Embryonic facial prominence (tissue), 1 donor: ENCODE results near the gene PCDHGA1.
A peak's percentile ranks its signal among the peaks of the same experiment; 100 is the strongest.

ENCODE experiments used
- DNase-seq: peaks from one replicate; pipeline ENCODE4 v3.0.0-alpha.2; 2016; ENCODE audit errors: extremely low spot score

The PCDHGA1 gene

DNA sequence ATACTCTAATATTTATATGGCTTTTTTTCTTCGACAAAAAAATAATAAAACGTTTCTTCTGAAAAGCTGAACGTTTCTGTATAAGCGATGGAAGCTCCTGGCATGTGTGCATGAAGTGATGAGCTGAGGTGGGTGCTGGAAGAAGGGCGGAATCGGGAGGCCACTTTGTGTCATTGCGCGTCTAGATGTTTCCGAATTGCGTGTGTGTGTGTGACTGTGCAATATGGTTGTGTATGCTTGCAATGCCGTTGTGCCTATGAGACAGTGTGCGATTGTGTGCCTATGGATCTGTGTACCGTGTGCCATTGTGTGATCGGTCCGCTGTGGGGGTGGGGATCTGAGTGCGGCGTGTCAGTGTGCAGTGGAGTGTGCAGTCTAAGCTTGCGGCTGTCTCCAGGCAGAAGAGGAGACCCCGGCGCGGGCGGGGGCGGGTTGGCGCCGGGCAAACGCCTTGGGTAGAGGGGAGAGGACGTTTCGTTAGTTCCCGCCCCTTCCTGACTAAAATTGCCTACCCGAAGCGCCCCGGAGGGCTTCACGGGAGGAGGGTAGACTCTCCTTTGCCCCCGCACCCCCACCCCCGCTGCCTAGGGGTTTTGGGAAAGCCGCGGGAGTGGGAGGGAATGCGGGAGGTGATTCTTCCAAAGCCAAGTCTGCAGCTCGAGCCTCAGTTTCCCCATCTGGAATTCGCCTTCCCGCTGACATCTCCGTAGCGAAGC is 182.8 kb downstream of the PCDHGA1 start:
- DNase-seq, result no peak

DNA sequence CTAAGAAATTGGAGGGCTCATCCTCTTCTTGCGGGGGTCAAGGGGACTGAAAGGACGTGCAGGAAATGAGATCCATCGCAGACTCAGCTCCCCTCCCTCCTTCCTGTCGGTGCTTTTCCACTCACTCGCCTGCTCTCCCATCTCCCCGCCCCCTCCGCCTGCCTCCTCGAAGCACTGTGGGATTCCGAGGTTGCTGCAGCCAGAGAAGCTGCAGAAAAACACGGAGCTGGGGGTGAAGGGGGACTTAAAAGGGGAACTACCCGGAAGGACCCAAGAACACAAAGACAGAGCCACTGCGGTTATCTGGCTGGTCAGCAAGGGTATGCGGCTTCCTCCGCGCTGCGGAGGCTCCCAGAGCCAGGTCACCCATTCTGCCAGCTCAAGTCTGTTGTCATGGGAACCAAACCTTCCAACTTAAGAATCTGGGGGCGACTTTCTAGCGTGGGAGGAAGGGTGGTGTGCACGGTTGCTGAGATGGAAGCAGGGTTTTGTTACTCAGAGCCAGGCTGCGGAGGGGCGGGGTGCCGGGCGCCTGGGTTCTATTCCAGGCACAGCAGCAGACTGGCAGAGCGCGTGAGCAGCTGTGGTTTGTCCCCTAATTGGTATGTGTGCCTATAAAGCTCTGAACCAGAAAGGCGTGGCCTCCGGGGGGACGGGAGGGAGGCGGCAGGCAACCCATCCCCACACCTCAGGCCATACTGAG is 183.5 kb downstream of the PCDHGA1 start:
- peak; percentile 69 for DNase-seq

DNA sequence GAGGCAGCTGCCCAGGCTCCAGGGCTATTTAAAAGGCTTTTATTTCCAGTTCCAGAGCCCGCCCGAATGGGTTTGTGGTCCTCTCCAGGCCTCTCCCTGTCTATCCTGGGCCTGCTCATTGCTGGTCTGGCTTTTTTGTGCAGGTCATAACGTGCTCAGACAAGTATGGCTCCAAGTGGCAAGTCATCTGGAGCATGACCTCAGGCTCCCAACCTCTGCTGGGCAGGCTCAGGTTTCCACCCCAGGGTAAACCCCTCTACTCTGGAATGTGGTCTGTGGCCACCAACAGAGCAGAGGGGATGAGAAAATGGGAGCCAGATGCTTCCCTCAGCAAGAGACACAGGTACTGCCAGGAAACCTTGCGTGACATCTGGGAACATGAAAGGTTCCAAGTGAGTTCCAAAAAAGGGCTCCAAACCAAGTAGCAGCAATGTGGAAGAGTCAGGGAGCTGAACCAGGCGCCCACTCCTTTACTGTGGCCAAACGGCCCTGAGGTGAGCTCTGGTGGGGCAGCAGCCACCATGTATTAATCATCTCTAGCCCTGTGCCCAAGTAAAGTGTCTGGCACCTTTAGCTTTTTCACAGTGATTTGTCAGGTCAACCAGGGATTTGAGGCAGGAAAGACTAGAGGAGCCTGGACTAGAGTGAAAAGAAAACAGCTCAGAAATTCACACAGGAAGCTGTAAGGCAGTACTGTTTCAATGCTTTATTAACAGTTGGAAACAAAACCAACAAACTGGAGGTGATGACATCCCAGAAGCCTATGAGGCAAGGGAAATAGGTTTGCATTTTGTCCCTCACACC is 184.2 kb downstream of the PCDHGA1 start:
- DNase-seq, result no peak

DNA sequence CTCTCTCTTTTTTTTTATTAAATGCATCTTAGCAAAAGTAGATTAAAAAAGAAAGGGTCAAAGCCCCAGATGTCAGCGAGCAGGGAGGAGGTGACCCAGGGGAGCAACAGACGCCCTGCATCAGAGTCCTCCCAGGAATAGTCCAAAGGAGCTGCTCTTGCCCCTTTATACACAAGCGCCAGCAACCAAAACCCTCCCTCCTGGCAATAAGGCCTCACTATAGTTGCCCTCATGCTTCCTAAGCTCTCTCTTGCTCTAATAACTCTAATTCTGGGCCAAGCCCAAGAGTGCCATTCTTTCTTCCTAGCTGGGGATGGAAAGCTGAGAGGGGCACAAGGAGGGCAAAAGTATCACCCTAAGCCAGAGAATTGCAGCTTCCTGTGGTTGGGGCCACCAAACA is 184.8 kb downstream of the PCDHGA1 start:
- no peak for DNase-seq

DNA sequence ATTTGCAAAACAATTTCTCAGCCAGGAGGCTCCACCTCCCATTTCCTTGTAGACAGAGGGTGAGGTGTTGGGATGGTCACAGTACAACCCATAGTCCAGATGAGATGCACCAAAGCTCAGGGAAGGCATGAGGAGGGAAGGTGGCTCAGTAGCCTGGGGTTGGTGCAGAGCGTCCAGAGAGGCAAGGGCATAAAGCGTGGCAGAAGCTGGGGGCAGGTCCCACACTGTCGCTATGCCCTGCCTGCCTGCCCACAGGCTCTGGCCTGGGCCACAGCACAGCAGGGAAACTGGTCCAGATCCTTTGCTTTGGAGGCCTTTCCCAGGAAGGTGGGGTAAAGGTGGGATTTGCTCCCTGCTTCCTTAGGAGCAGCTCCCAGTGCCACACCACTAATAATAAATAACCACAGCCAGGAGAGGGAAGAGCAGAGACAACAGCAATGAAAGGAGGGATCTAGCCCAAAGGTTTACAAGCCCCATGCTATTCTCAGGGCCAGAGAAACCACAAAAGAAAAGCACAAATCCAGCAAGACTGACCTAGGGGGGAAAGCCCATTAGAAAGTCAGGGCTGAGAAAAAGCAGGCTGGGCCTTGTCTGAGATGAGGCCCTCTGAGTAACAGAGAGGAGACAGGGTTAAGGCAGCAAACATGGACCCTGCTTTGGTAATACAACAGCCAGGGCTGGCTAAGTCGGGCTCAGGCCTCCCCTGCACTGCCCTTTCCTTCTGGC is 185.8 kb downstream of the PCDHGA1 start:
- no peak for DNase-seq

DNA sequence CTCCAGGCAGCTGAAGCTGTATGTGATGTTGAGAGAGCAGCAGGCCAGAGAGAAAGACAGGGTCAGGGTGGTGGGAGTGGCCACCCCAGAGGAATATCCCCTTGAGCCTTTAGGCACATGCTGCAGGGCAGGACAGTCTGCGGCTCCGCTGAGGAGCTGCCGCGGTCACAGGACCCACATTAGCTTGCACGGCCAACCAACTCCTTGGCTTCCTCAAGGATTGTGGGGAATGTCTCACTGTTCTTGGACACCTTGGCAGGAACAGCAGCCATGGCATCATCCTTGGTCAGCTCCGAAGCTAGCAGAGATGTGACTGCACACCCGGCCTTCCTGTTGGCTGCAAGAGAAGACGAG is 186.3 kb downstream of the PCDHGA1 start:
- DNase-seq, result no peak

DNA sequence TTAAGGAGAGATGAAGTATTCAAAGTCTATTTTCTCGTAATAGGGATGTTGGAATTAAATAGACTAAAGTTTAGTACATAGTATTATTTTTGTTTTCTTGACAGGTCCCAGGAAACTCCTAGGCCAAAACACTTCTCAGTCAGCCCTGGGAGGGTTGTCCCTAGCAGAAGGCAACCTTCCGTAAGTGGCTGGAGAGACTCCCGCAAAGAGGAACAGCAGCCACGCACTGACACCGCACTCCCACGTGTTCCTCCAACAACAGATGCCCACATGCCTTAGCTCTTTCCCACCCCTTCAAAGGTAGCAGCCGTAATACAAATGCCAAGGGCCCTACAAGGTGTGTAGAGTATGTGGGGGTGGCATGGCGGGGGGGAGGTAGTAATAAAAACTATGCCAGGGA is 187.0 kb downstream of the PCDHGA1 start:
- DNase-seq, result no peak

DNA sequence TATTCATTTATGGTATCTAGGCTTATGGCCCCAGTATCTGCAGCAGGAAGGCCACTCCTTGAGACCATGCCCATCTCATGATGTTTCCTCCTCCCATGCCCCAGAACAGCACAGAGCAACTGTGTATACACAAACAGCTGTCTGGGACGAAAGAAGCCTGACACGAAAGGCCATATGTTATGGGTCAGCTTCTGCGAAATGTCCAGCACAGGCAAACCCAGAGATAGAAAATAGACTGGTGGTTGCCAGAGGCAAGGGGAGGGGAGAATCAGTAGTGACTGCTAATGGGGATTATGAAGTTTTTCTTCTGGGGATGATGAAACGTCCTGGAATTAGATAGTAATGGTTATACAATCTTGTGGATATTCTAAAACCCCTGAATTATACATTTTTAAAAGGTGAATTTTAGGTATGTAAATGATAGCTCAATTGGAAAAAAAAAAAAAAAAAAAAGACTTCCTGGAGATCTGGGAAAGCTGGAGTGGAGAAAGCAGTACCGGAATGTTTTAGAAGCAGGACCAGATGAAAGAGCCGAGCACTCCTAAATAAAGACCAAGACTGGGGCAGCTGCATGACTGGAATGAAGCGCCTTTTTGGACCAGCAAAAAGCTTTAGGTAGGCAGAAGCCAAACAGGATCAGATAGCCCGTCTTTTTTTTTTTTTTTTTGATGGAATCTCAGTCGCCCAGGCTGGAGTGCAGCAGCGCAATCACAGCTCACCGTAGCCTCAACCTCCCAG is 187.7 kb downstream of the PCDHGA1 start:
- no peak for DNase-seq

DNA sequence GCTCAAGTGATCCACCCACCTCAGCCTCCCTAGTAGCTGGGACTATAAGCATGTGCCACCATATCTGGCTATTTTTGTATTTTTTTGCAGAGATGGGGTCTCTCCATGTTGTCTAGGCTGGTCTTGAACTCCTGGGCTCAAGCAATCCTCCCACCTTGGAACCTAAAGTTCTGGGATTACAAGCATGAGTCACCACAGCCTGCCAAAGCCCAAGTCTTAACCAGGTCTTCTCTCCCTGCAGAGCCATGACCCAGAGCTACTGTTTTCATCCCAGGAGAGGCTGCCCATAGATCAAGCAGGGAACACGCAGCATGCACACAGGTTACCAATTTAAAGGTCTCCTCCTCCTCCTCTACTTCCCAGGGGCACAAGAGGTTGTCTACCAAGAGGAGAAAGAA is 188.3 kb downstream of the PCDHGA1 start:
- no peak for DNase-seq

DNA sequence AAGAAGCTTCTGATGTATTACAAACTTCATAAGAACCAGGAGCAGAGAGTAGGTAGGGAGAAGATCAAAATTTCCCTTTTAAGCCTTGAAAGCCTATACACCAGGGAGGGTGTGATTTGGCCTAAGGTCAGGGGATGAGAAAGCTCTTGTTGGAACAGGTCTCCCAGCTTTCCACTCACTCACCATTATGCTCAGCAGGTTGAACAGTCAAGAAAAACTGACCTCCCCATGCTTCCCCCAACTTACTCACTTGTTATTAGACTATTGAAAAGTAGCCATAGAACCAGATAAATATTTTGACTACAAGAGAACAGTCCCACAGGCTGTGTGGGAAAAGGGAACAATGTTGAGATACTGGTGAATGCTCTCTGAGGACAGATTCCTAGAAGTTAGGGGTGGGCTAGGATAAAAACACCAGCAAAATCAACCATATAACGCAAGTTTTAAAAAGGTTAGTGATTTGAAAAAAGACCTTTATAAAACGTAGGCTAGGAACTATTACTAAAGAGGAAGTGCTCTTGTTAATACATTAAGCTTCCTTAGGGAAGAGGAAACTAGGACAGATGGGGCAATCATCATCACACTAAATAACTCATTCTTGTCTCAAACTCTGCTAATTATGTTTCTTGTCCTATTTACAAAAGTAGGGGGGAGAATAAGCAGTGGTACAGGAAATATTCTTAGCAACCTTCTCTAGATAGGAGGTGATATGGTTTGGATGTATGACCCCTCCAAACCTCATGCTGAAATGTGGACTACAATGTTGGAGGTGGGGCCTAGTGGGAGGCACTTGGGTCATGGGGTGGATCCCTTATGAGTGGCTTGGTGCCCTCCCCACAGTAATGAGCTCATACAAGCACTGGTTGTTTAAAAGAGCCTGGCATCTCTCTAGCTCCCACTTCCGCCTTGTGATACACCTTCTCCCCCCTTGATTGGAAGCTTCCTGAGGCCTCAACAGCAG is 189.6 kb downstream of the PCDHGA1 start:
- DNase-seq, result no peak

DNA sequence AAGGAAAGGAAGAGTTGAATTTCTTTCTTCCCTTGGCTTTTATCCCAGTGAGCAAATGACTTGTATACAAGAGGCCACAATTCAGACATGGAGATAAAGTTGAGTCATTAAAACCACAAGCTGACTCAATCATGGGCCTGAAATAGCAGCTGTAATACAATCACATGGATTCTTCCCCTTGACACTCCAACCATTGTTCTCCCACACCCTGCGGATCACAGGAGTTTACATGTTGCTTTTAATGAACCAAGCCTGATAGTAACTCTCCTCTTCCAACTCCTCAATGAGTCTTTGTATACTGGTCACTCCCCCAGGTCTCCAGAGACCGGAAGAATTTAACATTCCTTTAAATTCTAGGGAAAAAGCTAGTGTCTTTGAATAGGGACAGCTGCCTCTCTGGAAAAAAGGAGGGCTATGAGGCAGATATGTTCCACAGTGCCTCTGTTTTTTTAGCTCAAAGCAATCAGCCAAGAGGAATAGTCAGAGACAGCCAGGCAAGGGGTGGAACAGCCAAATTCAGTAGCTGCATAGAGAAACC is 191.0 kb downstream of the PCDHGA1 start:
- DNase-seq, result peak; percentile 45

DNA sequence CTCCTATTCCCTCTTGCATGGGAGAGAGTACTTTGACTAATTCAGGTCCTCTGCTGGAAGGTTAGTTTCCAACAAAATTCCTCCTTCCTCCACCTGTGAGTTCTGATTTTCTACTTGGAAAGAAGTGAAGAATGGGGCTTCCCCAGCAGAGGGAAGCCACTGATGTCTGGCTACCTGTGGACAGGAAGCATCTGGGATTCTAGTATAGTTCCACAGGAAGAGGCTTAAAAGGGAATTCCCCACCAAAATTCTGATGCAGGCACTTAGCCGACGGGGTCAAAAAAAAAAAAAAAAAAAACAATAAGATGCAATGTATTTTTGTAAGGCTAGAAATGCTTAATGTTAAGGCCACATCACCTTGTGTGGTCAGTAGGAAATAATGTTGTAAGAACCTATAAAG is 192.0 kb downstream of the PCDHGA1 start:
- DNase-seq, result no peak

DNA sequence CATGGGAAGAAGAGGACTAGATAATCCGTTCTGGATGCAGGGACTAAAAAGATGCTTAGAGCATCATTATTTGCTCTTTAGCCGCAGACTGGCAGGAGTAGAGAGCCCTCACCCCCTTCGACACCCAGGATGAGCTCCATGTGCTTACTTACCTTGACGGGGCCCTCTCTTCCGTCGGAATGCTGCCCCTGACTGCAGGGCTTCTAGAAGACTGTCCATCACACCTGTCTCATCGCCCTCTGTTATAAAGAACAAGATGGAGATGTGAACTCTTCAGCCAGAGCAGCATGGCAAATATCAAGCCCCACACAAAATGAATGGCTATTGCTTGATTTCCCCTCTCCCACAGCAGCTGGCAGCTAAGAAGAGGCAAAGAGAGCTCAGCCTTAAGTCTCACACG is 193.7 kb downstream of the PCDHGA1 start:
- DNase-seq, result no peak

DNA sequence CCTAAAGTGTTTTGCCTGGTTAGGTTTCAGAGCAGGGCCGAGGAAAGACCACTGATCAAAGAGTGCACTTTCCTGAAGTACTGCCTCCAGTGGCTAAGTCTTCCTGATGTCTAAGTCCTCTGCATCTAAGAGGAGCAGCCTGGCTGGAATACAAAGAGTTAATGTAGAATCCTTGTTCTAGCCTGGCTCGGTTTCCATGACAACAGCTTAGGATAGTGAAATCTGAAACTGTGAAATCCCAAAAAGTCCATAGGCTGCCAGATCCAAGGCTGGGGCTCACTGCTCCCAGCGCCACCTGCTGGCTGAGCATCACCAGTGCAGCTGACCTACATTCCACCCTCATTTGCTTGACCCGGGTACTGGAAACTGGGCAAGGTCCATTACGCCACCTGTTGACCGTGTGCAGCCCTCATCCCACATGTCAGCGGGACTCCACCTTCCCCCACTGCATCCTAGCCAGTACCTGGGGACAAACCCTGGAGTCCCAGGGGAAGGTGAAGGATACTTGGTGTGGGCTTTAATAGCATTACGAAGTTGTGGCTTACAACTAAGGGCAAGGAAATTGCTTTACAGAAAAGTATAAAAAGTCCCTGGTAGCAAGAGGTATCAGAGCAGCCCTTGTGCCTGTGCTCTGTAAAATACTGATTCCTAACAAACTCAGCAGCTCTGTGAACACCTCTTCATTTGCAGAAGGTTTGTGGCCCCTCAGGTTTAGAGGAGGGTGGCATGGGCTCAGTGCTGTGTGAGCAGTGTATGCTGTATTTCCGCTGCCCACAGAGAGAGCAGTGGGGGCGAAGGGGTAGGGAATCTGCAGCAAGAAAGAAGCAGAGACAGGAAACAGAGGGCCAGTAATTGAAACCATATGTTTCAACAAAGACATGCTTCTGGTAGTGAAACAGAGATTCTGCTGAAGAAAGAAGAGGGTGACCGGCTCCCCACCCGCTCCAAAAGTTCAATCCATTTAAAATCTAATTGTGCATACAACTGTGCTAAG is 194.6 kb downstream of the PCDHGA1 start:
- peak; percentile 98 for DNase-seq

DNA sequence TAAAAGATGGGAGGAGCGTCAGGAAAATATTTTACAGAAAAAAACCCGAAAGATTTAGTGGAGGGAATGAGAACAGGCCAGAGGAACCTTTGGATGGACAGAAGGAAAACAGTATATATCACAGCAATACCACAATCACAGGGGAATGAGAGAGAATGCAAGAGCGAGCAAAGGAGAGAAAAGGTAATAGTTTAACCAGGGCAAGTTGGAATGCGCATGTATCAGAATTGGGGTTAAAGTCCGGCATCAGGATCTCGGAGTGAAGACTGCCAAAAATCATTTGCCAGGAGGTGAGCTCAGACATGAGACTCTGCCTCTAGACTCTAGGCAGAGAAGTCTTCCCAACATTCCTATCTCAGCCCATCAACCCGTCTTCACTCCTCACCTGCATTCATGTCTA is 195.3 kb downstream of the PCDHGA1 start:
- DNase-seq, result no peak

DNA sequence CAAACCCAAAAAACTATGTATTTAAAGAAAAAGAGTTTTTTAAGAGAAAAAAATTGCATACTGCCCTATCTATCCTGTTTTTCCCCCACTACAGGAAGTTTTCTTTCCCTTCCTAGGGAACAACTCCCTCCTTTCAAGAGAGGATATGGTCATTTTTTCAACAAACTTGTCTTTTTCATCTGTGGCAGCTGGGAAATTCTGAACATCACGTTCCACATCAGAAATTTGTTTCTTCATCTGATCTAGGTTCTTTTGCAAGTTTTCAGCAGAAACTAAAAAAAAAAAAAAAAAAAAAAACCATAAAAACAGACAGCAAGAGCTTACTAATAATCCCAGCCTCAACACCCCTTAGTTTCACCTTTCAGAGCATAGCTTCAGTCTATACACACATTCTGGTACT is 197.1 kb downstream of the PCDHGA1 start:
- no peak for DNase-seq

DNA sequence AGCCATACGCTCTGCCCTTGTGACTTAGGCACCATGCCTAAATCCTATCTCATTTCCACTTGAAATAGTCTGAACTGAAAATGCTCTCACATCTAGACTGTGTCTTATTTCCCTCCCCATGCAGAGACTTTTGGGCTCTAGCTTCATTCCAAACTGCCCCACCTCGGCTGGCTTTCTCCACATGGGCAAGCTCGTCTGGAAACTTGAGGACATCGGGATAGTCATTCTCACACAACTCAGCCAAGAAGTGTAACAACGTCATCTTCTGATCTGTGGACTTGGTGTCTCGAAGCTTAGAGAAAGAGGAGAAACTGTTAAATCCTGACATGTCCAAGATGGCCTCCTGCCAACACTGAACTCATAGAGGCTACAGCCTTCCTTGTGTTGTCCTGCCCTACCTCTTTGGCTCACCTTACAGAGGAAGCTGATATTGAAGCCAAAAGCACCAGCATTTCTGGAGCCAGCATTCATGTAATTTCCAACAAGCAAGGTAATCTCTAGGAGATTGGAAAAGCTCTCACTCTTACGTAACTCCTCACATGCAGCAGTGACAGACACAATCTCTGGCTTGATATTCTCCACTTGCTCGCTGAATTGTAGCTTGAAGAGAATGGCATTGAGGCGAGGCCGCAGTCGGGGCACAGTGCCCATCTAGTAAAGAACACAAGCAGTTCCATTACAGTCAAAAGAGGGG is 198.1 kb downstream of the PCDHGA1 start:
- DNase-seq, result no peak

DNA sequence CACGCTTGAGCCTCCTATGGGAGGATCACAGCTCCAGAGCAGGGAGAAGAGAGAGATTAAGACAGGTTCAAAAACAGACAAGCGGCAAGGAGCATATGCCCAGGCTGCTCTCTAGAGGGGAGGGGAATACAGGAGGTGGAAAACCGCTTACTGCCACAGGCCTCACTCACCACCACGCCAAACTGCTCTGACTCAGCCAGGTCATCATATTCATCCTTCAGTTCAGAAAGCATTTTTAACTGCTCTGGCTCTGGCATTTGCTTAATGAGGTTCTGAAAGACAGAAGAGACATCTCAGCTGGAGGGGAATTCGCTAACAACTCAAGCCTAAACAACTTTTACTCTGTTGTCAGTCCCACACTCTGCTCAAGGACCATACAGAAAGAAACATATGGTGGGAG is 198.7 kb downstream of the PCDHGA1 start:
- DNase-seq, result no peak
